NT2/D1 (cell line): ENCODE measurements around the gene SLC30A2.

Experiments
- DNase-seq: peaks from one replicate; pipeline ENCODE4 v3.0.0-alpha.2; 2011; ENCODE audit warnings: low read depth, low spot score
- H3K27me3 ChIP-seq: 2 replicates; pipeline ENCODE4 v1.6.0; 2011; ENCODE audit warnings: mild to moderate bottlenecking; ENCODE audit not compliant: insufficient read length, insufficient read depth
- H3K36me3 ChIP-seq: 2 replicates; pipeline ENCODE4 v1.6.1; 2011; ENCODE audit warnings: mild to moderate bottlenecking, low read length, mixed read lengths; ENCODE audit not compliant: insufficient read depth, insufficient read length
- H3K4me1 ChIP-seq: 2 replicates; pipeline ENCODE4 v1.5.1; 2011; ENCODE audit not compliant: insufficient read depth, insufficient read length
- H3K4me3 ChIP-seq: 2 replicates; pipeline ENCODE4 v1.5.1; 2011; ENCODE audit warnings: low read depth; ENCODE audit not compliant: insufficient read length
- H3K9ac ChIP-seq: 2 replicates; pipeline ENCODE4 v1.6.0; 2011; ENCODE audit warnings: low read depth; ENCODE audit not compliant: insufficient read length
- H3K9me3 ChIP-seq: 2 replicates; pipeline ENCODE4 v1.5.1; 2011; ENCODE audit warnings: mild to moderate bottlenecking, low read length; ENCODE audit not compliant: insufficient read depth
- SUZ12 ChIP-seq: IDR thresholded peaks from 2 replicates; pipeline ENCODE4 v1.6.1; 2011; ENCODE audit not compliant: insufficient read length, insufficient read depth; ENCODE audit errors: extremely low read depth
- YY1 ChIP-seq: IDR thresholded peaks from 2 replicates; pipeline ENCODE4 v1.6.1; 2011; ENCODE audit not compliant: insufficient read length, insufficient read depth
- ZNF274 ChIP-seq: IDR thresholded peaks from 2 replicates; pipeline ENCODE4 v1.6.1; 2011; ENCODE audit warnings: mild to moderate bottlenecking, low read depth, low read length

SLC30A2 gene

GRCh38 chr1:26031611-26032220 is 14.2 kb downstream of the SLC30A2 start:
- Histone ChIP-seq H3K4me3 (no peak overlapping the region), H3K9ac (no peak overlapping the region), H3K9me3 (no peaks in the 10 kb centered on the region), H3K27me3 (peaks cover 31% of the 10 kb centered on the region), H3K4me1 (peaks cover 32% of the 10 kb centered on the region), H3K36me3 (no peaks in the 10 kb centered on the region)
- no peak for DNase-seq
- no peak for TF ChIP-seq YY1
- no peak for TF ChIP-seq ZNF274
- TF ChIP-seq SUZ12, result no peak

GRCh38 chr1:26031196-26031595 is 14.7 kb downstream of the SLC30A2 start:
- H3K9ac ChIP-seq, result no peak overlapping the region
- no peak for DNase-seq
- peaks cover 27% of the 10 kb centered on the region for H3K4me1 ChIP-seq
- H3K4me3 ChIP-seq, result no peak overlapping the region
- TF ChIP-seq SUZ12, result no peak
- TF ChIP-seq ZNF274, result no peak
- no peak for TF ChIP-seq YY1
- H3K9me3 ChIP-seq, result no peaks in the 10 kb centered on the region
- peaks cover 26% of the 10 kb centered on the region for H3K27me3 ChIP-seq
- H3K36me3 ChIP-seq, result no peaks in the 10 kb centered on the region

- Histone ChIP-seq H3K36me3 (no peaks in the 10 kb centered on the region), H3K9ac (no peak overlapping the region)
- no peak for DNase-seq
Measured at GRCh38 chr1:26029864-26030481, 15.9 kb downstream of the SLC30A2 start.

GRCh38 chr1:26029054-26029863 is 16.7 kb downstream of the SLC30A2 start:
- peaks cover 19% of the 10 kb centered on the region for H3K4me1 ChIP-seq
- H3K27me3 ChIP-seq, result peaks cover 16% of the 10 kb centered on the region
- no peak for TF ChIP-seq YY1
- no peak for TF ChIP-seq SUZ12
- no peak for TF ChIP-seq ZNF274
- H3K36me3 ChIP-seq, result no peaks in the 10 kb centered on the region
- no peaks in the 10 kb centered on the region for H3K9me3 ChIP-seq
- no peak overlapping the region for H3K9ac ChIP-seq
- H3K4me3 ChIP-seq, result no peak overlapping the region
- no peak for DNase-seq

More at GRCh38 chr1:26029864-26030481, 15.9 kb downstream of the SLC30A2 start:
- TF ChIP-seq SUZ12, result no peak
- no peak for TF ChIP-seq YY1
- H3K4me1 ChIP-seq, result peaks cover 24% of the 10 kb centered on the region
- H3K4me3 ChIP-seq, result no peak overlapping the region
- no peaks in the 10 kb centered on the region for H3K9me3 ChIP-seq
- peaks cover 23% of the 10 kb centered on the region for H3K27me3 ChIP-seq

- Histone ChIP-seq H3K4me1 (peaks cover 22% of the 10 kb centered on the region), H3K27me3 (peaks cover 9% of the 10 kb centered on the region), H3K4me3 (no peak overlapping the region), H3K36me3 (no peaks in the 10 kb centered on the region), H3K9me3 (no peaks in the 10 kb centered on the region), H3K9ac (no peak overlapping the region)
- TF ChIP-seq YY1, result no peak
- TF ChIP-seq ZNF274, result no peak
- TF ChIP-seq SUZ12, result no peak
- no peak for DNase-seq
Measured at GRCh38 chr1:26028490-26028980, 17.4 kb downstream of the SLC30A2 start.

- no peak overlapping the region for H3K9ac ChIP-seq
- H3K4me3 ChIP-seq, result no peak overlapping the region
- no peak for TF ChIP-seq SUZ12
- TF ChIP-seq YY1, result no peak
- no peak for TF ChIP-seq ZNF274
- H3K36me3 ChIP-seq, result no peaks in the 10 kb centered on the region
- H3K9me3 ChIP-seq, result no peaks in the 10 kb centered on the region
- peaks cover 3% of the 10 kb centered on the region for H3K27me3 ChIP-seq
- H3K4me1 ChIP-seq, result peaks cover 25% of the 10 kb centered on the region
- DNase-seq, result no peak
Measured at GRCh38 chr1:26027716-26028489, 18.0 kb downstream of the SLC30A2 start.
